Keratinocyte (primary cell): Measurements from ENCODE around the gene LMNTD2. TPM values are rescaled to one million over a fixed set of nuclear protein-coding genes. Genes with fewer than 3 reads are reported as not detected.

Experiments used
- DNase-seq: peaks from one replicate; pipeline ENCODE4 v3.0.0-alpha.2; 2011; ENCODE audit warnings: low read depth, missing footprints, low spot score
- FAIRE-seq: peaks from 2 replicates; lab custom pipeline; 2011; peaks lifted over from hg19 to GRCh38; lab: Jason Lieb, UNC
- H2AFZ ChIP-seq: 2 replicates; pipeline ENCODE4 v1.6.0; 2012; ENCODE audit warnings: low read length, control low read depth, inconsistent platforms; ENCODE audit not compliant: control insufficient read depth
- H3K27ac ChIP-seq: 2 replicates; pipeline ENCODE4 v1.5.1; 2011; ENCODE audit warnings: low read length; ENCODE audit not compliant: control insufficient read depth, insufficient read depth
- H3K27me3 ChIP-seq: 3 replicates; pipeline ENCODE4 v1.6.0; 2011; ENCODE audit warnings: low read length; ENCODE audit not compliant: control insufficient read depth, insufficient read depth; ENCODE audit errors: extremely low read depth
- H3K36me3 ChIP-seq, 2 experiments: 2 replicates in 1 of 2; 3 replicates in 1 of 2; pipeline ENCODE4 v1.5.1; 2011; ENCODE audit warnings: low read length in 2 of 2, mild to moderate bottlenecking in 1 of 2; ENCODE audit not compliant: control insufficient read depth in 2 of 2, insufficient read depth in 2 of 2; ENCODE audit errors: extremely low read depth in 1 of 2
- H3K4me1 ChIP-seq: 3 replicates; pipeline ENCODE4 v1.5.1; 2011; ENCODE audit warnings: low read length; ENCODE audit not compliant: control insufficient read depth, insufficient read depth; ENCODE audit errors: extremely low read depth
- H3K4me2 ChIP-seq: 3 replicates; pipeline ENCODE4 v1.6.0; 2011; ENCODE audit warnings: low read depth, low read length; ENCODE audit not compliant: control insufficient read depth, insufficient read depth; ENCODE audit errors: extremely low read depth
- H3K4me3 ChIP-seq, 3 experiments: fragments of 200-600 bp in 1 of 3; sonication (generic) in 1 of 3; 2 replicates in 2 of 3; 3 replicates in 1 of 3; pipeline ENCODE4 v1.5.1; 2011 to 2016; ENCODE audit warnings: low read length in 3 of 3, mild to moderate bottlenecking in 3 of 3, control low read depth in 2 of 3, inconsistent platforms in 1 of 3, low read depth in 1 of 3, mixed read lengths in 1 of 3, mixed run types in 1 of 3, moderate library complexity in 1 of 3; ENCODE audit not compliant: control insufficient read depth in 2 of 3, insufficient read depth in 2 of 3; ENCODE audit errors: extremely low read depth in 1 of 3
- H3K79me2 ChIP-seq: 2 replicates; pipeline ENCODE4 v1.6.0; 2012; ENCODE audit warnings: low read length; ENCODE audit not compliant: control insufficient read depth, insufficient read depth
- H3K9ac ChIP-seq: 3 replicates; pipeline ENCODE4 v1.6.0; 2011; ENCODE audit warnings: low read length; ENCODE audit not compliant: control insufficient read depth, insufficient read depth; ENCODE audit errors: extremely low read depth
- H3K9me1 ChIP-seq: 3 replicates; pipeline ENCODE4 v1.6.0; 2011; ENCODE audit warnings: low read length; ENCODE audit not compliant: control insufficient read depth, insufficient read depth; ENCODE audit errors: extremely low read depth
- H3K9me3 ChIP-seq: 2 replicates; pipeline ENCODE4 v1.5.1; 2012; ENCODE audit warnings: low read depth, low read length; ENCODE audit not compliant: control insufficient read depth
- H4K20me1 ChIP-seq: 3 replicates; pipeline ENCODE4 v1.6.0; 2011; ENCODE audit warnings: low read length; ENCODE audit not compliant: control insufficient read depth, insufficient read depth; ENCODE audit errors: extremely low read depth
- CTCF ChIP-seq, 3 experiments: IDR thresholded peaks in 1 of 3; conservative IDR thresholded peaks in 1 of 3; optimal IDR thresholded peaks in 1 of 3; 2 replicates in 2 of 3; 3 replicates in 1 of 3; pipeline versions ENCODE3 to v1.5.1; 2011; ENCODE audit warnings: low read length in 3 of 3, mild to moderate bottlenecking in 3 of 3, moderate library complexity in 2 of 3, control low read depth in 1 of 3, inconsistent platforms in 1 of 3; ENCODE audit not compliant: insufficient read depth in 2 of 3; ENCODE audit errors: extremely low read depth in 1 of 3
- EZH2 ChIP-seq: IDR thresholded peaks from one replicate; pipeline ENCODE4 v1.6.1; 2012; ENCODE audit warnings: inconsistent platforms, mild to moderate bottlenecking, low read length, moderate library complexity
- dilution Hi-C: fragments of 300-500 bp; cut with MboI; formaldehyde crosslinking; loops from one replicate; pipeline ENCODE4 v1.7.0; 2020; ENCODE audit warnings: low sequenced_read_pairs; ENCODE audit not compliant: extremely low pct_ligation_motif_present
- polyA minus RNA-seq, 3 experiments: library from RNA; depleted of rRNA, polyadenylated mRNA; stranded (reverse); fragments of >200 nt; gene quantifications; 1 replicate in 1 of 3; 2 replicates in 1 of 3; 3 replicates in 1 of 3; pipeline ENCODE4 v1.2.3, GENCODE V29; 2011
- polyA plus RNA-seq, 5 experiments: library from polyadenylated mRNA; depleted of rRNA in 3 of 5; stranded (reverse) in 3 of 5; stranded (forward) in 1 of 5; unstranded in 1 of 5; fragments of >200 nt; gene quantifications; 1 replicate in 1 of 5; 2 replicates in 3 of 5; 3 replicates in 1 of 5; pipeline versions ENCODE4 v1.2.1 to v1.2.3, GENCODE V29; 2011 to 2012; ENCODE audit warnings: missing spikeins in 2 of 5, low read depth in 1 of 5, low replicate concordance in 1 of 5

Gene LMNTD2
- polyA plus RNA-seq (0.94 to 1.5 TPM (median 1.2 TPM) in 3 replicates), polyA minus RNA-seq (0.13 to 0.58 TPM (median 0.49 TPM) in 3 replicates)
- 1.7 TPM for polyA plus RNA-seq (2011; ENCODE audit: low read depth)
- 0.13 and 0.73 TPM in 2 replicates for polyA plus RNA-seq (2011; cell fraction: cytosol; rRNA removed)
- polyA plus RNA-seq (2011; cell fraction: nucleus; rRNA removed) = 4.6 and 7.2 TPM in 2 replicates
- 0.81 and 1.4 TPM in 2 replicates for polyA plus RNA-seq (2012; ENCODE audit: low replicate concordance)
- polyA minus RNA-seq (2011; cell fraction: cytosol; rRNA and poly(A)+ RNA removed) = 1.2 TPM
- 0.31 and 1.2 TPM in 2 replicates for polyA minus RNA-seq (2011; cell fraction: nucleus; rRNA and poly(A)+ RNA removed)

- Histone ChIP-seq H3K9me1 (no peaks in the 10 kb centered on the region), H3K9ac (peak within 1 kb of the TSS; percentile 73), H2AFZ (peak within 1 kb of the TSS; percentile 22), H3K4me2 (peak within 1 kb of the TSS; percentile 93), H3K9me3 (no peaks in the 10 kb centered on the region), H3K79me2 (peaks cover 16% of the 10 kb centered on the region), H3K27ac (peak within 1 kb of the TSS; percentile 39), H3K4me1 (peaks cover 15% of the 10 kb centered on the region), H3K36me3 (peaks cover 4 to 16% of the 10 kb centered on the region in 2 experiments), H3K27me3 (peaks cover 20% of the 10 kb centered on the region), H3K4me3 (peak within 1 kb of the TSS; percentile 62 to 91 (median 74)), H4K20me1 (no peaks in the 10 kb centered on the region)
- TF ChIP-seq EZH2 (no peak), CTCF (optimal IDR thresholded peaks at IDR 0.05 in 1 of 3, IDR thresholded peaks at IDR 0.05 in 1 of 3, conservative IDR thresholded peaks at IDR 0.05 in 1 of 3; ENCODE audit: extremely low read depth in 1 of 3, insufficient read depth in 2 of 3, low read length in 3 of 3) (no peak)
- no peak for FAIRE-seq
- DNase-seq = no peak
- dilution Hi-C loops = no loop called here
These were observed at the start of gene LMNTD2, which contains the start of gene RASSF7 for GRCh38 chr11:560305-561147. LMNTD2 (minus strand) TSS chr11:560738; CDS start chr11:560716, 22 bp downstream. RASSF7 (plus strand) TSS chr11:560970; CDS start chr11:561769, 799 bp downstream.

GRCh38 chr11:609341-609811 lies 48.8 kb upstream of the LMNTD2 start:
- dilution Hi-C loops = no loop called here

More at GRCh38 chr11:609341-609811, 48.8 kb upstream of the LMNTD2 start:
- Histone ChIP-seq H3K9me1 (no peaks in the 10 kb centered on the region), H4K20me1 (peaks cover 15% of the 10 kb centered on the region), H3K4me3 (no peak overlapping the region), H3K27me3 (no peaks in the 10 kb centered on the region), H3K27ac (no peak overlapping the region), H3K79me2 (no peaks in the 10 kb centered on the region), H3K4me1 (peaks cover 31% of the 10 kb centered on the region), H3K9me3 (no peaks in the 10 kb centered on the region), H2AFZ (no peak overlapping the region), H3K9ac (no peak overlapping the region), H3K4me2 (no peak overlapping the region), H3K36me3 (peaks cover 57 to 69% of the 10 kb centered on the region in 2 experiments)
- no peak for DNase-seq
- TF ChIP-seq EZH2 (no peak), CTCF (optimal IDR thresholded peaks at IDR 0.05 in 1 of 3, IDR thresholded peaks at IDR 0.05 in 1 of 3, conservative IDR thresholded peaks at IDR 0.05 in 1 of 3; ENCODE audit: extremely low read depth in 1 of 3, insufficient read depth in 2 of 3, low read length in 3 of 3) (no peak)
- no peak for FAIRE-seq
